K562 (cell line): ENCODE measurements around the gene PPP1R14D. TPM values are rescaled to one million over a fixed set of nuclear protein-coding genes. Genes with fewer than 3 reads are reported as not detected.

Experiments used
- CLOCK ChIP-seq: fragments of 250-450 bp; sonication (Bioruptor Pico); IDR thresholded peaks from 2 replicates; pipeline ENCODE4 v1.4.0; 2020; ENCODE audit warnings: mild to moderate bottlenecking, moderate library complexity, borderline replicate concordance
- CXXC5 ChIP-seq: fragments of 250-450 bp; sonication (Bioruptor Pico); IDR thresholded peaks from 2 replicates; pipeline ENCODE4 v1.8.0; 2022; ENCODE audit warnings: inconsistent platforms, mild to moderate bottlenecking, moderate library complexity
- REST ChIP-seq, 2 experiments: fragments of 450-650 bp; formaldehyde crosslinking in 1 of 2; IDR thresholded peaks; 2 replicates each; pipeline versions ENCODE4 v1.4.0 to v1.6.1; 2014 to 2020; ENCODE audit warnings: mild to moderate bottlenecking in 2 of 2, borderline replicate concordance in 1 of 2, low read depth in 1 of 2
- polyA plus RNA-seq, 8 experiments: library from polyadenylated mRNA; depleted of rRNA in 4 of 8; stranded (reverse) in 5 of 8; unstranded in 3 of 8; fragments of >200 nt; fragmentation: Nextera tagmentation in 2 of 8; fragmentation: Illumina TruSeq in 1 of 8; extraction: Ambion mirVana in 2 of 8; extraction: Trizol in 1 of 8; gene quantifications; 2 replicates each; pipeline versions ENCODE4 v1.2.1 to v1.2.3, GENCODE V29; 2011 to 2014; ENCODE audit warnings: inconsistent platforms in 1 of 8, missing spikeins in 1 of 8
- total RNA-seq, 7 experiments: library from RNA; depleted of rRNA in 6 of 7; stranded (reverse); fragments of >200 nt in 6 of 7; fragmentation: Illumina TruSeq in 2 of 7; extraction: Trizol in 2 of 7; gene quantifications; 2 replicates each; pipeline versions ENCODE4 v1.2.1 to v1.2.3, GENCODE V29; 2011 to 2021; ENCODE audit warnings: low replicate concordance in 1 of 7

Gene PPP1R14D
- total and polyA plus RNA-seq, 9 of the 15 experiments (the other 6 are each of a cell fraction or from before 2014, with no cell fraction given), result 0.11 to 0.18 TPM; not detected in 7

GRCh38 chr15:40859206-40859851 lies 30.8 kb upstream of the PPP1R14D start (continued):
- TF ChIP-seq CXXC5 (CRISPR knock-in tag) (peak; percentile 34; the same call in 1 of the 2 replicates), REST (IDR thresholded peaks at IDR 0.05; ENCODE audit: borderline replicate concordance) (peak; percentile 64; the same call in 1 of the 2 replicates), REST (CRISPR knock-in tag; IDR thresholded peaks at IDR 0.05; ENCODE audit: low read depth) (no peak), CLOCK (CRISPR knock-in tag) (no peak)
